Stimulated activated CD4-positive, alpha-beta T cell treated with anti-CD3 and anti-CD28 coated beads, Interleukin-12 subunit alpha, Interleukin-12 subunit beta, amount 100 ng/mL, for 24 hours (primary cell): Measurements from ENCODE around the gene CCDC85C.

Experiments
- DNase-seq, 2 experiments: peaks; one replicate each; pipeline ENCODE4 v3.0.0-alpha.2; 2020; ENCODE audit warnings: low read depth in 2 of 2

CCDC85C gene

DNA sequence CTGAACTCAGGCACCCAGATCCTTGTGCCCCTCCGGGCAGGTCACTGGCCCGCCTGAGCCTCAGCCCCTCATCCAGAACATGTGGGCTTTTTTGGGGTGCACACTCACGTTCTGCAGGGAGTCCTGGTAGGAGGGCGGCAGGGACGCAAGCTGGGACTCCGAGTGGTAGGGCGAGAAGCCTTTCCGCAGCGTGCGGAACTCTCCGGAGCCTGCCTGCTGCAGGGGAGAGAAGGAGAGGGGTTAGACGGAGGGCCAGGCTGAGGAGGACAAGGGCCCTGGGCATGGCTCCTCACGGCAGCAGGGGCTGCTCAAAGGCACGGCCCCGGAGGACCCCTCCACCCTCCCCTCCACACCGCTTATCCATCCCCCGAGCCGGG, 82.0 kb downstream of the CCDC85C start:
- DNase-seq = no peak

- no peak for DNase-seq
Observed at GRCh38 chr14:99521176-99522024, 82.6 kb downstream of the CCDC85C start.

DNA sequence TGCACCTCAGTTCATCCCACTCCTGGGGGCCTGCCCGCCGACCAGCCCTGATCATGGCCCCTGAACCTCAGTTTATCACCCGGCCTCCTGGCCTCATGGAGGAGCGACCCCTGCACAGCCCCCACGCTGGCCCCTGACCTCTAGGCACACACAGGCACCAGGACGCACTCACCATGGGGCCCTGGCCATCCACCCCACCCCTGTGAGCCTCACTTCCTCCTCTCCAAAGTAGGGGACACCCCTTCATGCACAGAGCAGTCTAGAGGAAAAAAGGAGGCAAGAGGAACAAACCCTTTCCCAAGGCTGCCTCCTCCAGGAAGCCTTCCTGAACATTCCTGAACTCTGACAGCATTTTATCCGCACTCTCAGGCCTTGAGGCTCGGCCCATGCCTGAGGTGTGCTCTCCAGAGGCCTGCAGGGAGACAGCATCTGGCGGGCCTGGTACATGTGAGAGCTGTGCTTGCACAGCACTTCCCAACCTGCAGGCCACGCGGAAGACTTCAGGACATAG, 83.4 kb downstream of the CCDC85C start:
- no peak for DNase-seq

DNA sequence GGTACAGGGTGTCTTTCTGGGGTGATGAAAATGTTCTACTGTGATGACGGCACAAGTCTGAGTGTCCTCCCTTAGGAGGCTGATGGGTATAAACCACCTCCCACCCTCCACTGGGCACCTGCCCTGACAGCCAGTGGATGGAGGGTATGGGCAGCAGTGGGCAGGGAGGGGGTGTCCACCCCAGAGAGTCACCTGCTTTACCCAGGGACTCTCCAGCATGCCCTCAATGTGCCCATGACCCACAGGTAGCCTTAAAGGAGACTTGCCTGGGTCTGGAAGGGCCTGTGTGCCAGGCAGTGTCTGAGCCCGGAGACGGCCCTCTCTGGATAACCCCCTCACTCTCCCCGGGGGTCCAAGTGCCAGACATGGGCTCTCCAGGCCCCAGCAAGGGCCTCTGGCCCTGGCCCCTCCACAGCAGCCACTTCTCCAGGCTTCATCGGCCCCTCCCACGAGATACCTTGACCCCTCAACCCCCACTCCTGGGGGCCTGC, 84.0 kb downstream of the CCDC85C start:
- DNase-seq = no peak

- DNase-seq = no peak
Observed at GRCh38 chr14:99519347-99519881, 84.6 kb downstream of the CCDC85C start.

DNA sequence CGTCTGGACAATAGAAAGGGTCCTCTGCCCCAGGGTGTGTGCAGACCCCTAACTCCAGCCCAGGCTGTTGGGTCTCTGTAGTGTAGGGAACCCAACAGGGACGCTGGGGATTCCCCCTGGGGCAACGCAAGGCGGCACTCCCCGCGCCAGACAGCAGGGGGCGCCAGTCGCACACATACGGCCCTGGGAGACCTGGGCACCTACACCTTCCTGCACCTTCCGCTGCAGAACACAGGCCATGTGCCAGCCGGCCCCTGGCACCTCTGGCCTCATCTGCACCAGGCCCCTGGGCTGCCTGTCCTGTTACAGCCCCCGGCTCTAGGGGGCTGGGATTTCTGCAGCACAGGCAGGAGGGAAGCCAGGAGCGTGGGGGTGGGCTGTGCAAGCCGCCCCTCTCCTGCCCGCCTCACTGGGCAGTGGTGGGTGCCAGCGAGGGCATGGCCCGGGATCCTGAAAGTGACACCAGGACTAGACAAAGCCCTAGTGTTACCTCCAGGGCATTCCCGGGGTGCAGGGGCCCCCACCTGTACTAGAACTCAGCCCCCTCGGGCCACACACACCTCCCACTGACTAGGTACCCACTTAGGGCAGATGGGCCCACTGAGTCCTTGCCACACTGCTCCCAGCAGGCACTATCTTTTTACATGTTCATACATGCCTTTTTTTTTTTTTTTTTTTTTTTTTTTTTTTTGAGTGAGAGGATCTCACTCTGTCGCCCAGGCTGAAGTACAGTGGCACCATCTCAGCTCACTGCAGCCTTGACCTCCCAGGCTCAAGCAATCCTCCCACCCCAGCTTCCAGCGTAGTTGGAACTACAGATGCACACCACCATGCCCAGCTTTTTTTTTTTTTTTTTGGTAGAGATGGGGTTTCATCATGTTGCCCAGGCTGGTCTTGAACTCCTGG, 85.3 kb downstream of the CCDC85C start:
- DNase-seq = peak; percentile 67 to 78

- DNase-seq = no peak
Observed at GRCh38 chr14:99517643-99518381, 86.2 kb downstream of the CCDC85C start.

GRCh38 chr14:99516871-99517642, 87.0 kb downstream of the CCDC85C start:
- no peak for DNase-seq

DNA sequence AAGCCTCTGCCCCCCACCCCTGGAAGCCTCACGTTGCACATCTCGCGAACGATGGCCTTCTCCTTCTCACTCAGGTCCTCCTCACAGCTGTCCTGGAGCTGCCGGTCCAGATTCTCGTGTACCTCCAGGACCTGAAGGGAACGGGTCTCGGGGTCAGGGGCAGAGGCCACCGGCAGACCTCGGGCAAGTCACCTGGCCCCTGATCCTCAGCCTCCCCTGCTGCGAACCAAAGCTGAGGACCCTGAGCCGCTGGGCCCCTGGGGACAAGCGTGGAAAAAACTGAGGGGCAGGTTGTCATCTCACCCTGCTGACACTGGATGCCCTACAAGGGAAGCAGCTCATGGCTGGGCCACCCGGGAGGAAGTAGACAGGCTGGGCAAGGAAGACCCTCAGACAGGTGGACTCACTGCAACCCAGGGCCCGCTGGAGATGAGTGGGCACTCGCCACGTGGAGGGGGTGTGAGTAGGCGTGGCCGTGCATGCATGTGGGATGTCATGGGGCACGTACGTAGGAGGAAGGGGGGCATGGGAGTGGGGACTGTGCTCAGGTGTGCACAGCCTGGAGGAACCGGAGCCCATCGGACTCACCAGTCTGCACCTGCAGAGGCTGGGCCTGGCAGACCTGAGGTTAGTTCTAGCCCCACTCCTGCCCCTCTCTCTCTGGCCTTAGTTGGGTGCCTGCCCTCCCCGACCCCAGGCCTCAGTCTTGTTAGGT, 87.7 kb downstream of the CCDC85C start:
- DNase-seq = no peak

- DNase-seq = no peak
Observed at GRCh38 chr14:99515301-99516155, 88.5 kb downstream of the CCDC85C start.

GRCh38 chr14:99514552-99515300, 89.3 kb downstream of the CCDC85C start:
- DNase-seq = no peak

GRCh38 chr14:99513946-99514551, 90.0 kb downstream of the CCDC85C start:
- no peak for DNase-seq

GRCh38 chr14:99513183-99513694, 90.8 kb downstream of the CCDC85C start:
- no peak for DNase-seq

- DNase-seq = no peak
Observed at GRCh38 chr14:99512571-99513182, 91.3 kb downstream of the CCDC85C start.

- DNase-seq = no peak
Observed at GRCh38 chr14:99512110-99512449, 91.9 kb downstream of the CCDC85C start.

- no peak for DNase-seq
Observed at GRCh38 chr14:99511421-99512109, 92.4 kb downstream of the CCDC85C start.
